NCI-H2107 (cell line): Measurements from ENCODE around the gene MACF1.
A peak's percentile ranks its signal among the peaks of the same experiment; 100 is the strongest.

Source experiments
- DNase-seq: peaks from one replicate; lab custom pipeline; 2025; lab: John Stamatoyannopoulos, UW

MACF1 gene

GRCh38 chr1:39261712-39262221 lies 57.3 kb downstream of the MACF1 start:
- peak; percentile 84 for DNase-seq

- DNase-seq: no peak
Observed at GRCh38 chr1:39262802-39263201, 58.3 kb downstream of the MACF1 start.

- peak; percentile 91 for DNase-seq
Observed at GRCh38 chr1:39266269-39266668, 61.8 kb downstream of the MACF1 start.

GRCh38 chr1:39266792-39267191 lies 62.3 kb downstream of the MACF1 start:
- DNase-seq: no peak

GRCh38 chr1:39268112-39268581 lies 63.7 kb downstream of the MACF1 start:
- DNase-seq: peak; percentile 100

- peak; percentile 95 for DNase-seq
Observed at GRCh38 chr1:39268906-39269305, 64.4 kb downstream of the MACF1 start.

GRCh38 chr1:39269349-39269748 lies 64.9 kb downstream of the MACF1 start:
- no peak for DNase-seq

- peak; percentile 100 for DNase-seq
Observed at GRCh38 chr1:39269791-39270342, 65.4 kb downstream of the MACF1 start.

- no peak for DNase-seq
Observed at GRCh38 chr1:39270368-39270767, 65.9 kb downstream of the MACF1 start.

GRCh38 chr1:39272027-39272797 lies 67.7 kb downstream of the MACF1 start:
- peak; percentile 96 for DNase-seq

- DNase-seq: no peak
Observed at GRCh38 chr1:39272798-39273469, 68.4 kb downstream of the MACF1 start.

GRCh38 chr1:39275836-39276507 lies 71.5 kb downstream of the MACF1 start:
- no peak for DNase-seq

- DNase-seq: no peak
Observed at GRCh38 chr1:39277879-39278278, 73.4 kb downstream of the MACF1 start.

GRCh38 chr1:39282537-39283216 lies 78.2 kb downstream of the MACF1 start:
- no peak for DNase-seq

GRCh38 chr1:39283858-39284257 lies 79.4 kb downstream of the MACF1 start:
- no peak for DNase-seq

- no peak for DNase-seq
Observed at GRCh38 chr1:39287541-39287940, 83.0 kb downstream of the MACF1 start.

GRCh38 chr1:39288735-39289465 lies 84.4 kb downstream of the MACF1 start:
- no peak for DNase-seq

- no peak for DNase-seq
Observed at GRCh38 chr1:39292401-39292800, 87.9 kb downstream of the MACF1 start.

GRCh38 chr1:39293375-39294070 lies 89.0 kb downstream of the MACF1 start:
- DNase-seq: peak; percentile 71

GRCh38 chr1:39294531-39294930 lies 90.0 kb downstream of the MACF1 start:
- DNase-seq: no peak
